ENCODE data around the gene FTO.

Gene FTO

GRCh38 chr16:54110016-54110981 lies 406.3 kb downstream of the FTO start:
- DNase-seq = no peak
- Mint-ChIP-seq H3K4me1 (no peaks in the 10 kb centered on the region), H3K9me3 (no peaks in the 10 kb centered on the region), H3K27me3 (no peaks in the 10 kb centered on the region), H3K4me3 (no peak overlapping the region), H3K27ac (no peak overlapping the region)
- ATAC-seq = no peak

GRCh38 chr16:54112451-54113206 lies 408.7 kb downstream of the FTO start:
- Mint-ChIP-seq H3K27me3 (no peaks in the 10 kb centered on the region), H3K4me3 (no peak overlapping the region), H3K4me1 (no peaks in the 10 kb centered on the region), H3K27ac (no peak overlapping the region), H3K9me3 (no peaks in the 10 kb centered on the region)
- no peak for ATAC-seq
- no peak for DNase-seq

GRCh38 chr16:54115558-54115957 lies 411.6 kb downstream of the FTO start:
- Mint-ChIP-seq H3K27ac (no peak overlapping the region), H3K27me3 (no peaks in the 10 kb centered on the region), H3K4me1 (no peaks in the 10 kb centered on the region), H3K4me3 (no peak overlapping the region), H3K9me3 (no peaks in the 10 kb centered on the region)
- no peak for DNase-seq
- ATAC-seq = no peak

DNA sequence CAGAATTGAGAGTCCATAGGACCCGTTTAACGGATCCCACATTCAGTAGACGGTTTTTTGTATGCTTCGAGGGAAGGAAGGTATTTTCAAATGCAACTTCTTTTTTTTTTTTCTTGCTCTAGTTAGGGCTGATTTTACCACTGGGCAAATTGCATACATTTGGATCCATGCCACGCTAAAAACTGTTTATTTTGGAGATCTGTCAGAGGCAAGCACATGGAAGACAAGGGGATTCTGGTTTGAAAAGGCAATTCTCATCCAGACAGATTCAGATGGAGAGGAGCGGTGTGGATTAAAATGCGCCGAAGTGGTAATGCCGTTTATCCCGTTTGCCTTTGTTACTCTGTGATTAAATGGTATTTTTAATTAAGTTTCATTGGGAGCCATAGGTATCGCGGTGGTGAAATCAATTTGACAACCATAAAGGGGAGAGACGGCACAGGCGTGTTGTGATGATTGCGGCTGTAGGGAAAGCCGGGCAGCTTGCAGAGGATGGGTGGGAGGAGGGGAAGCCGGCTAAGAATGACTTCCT lies 412.2 kb downstream of the FTO start:
- H3K4me3 Mint-ChIP-seq = no peak overlapping the region
- H3K27ac Mint-ChIP-seq = no peak overlapping the region
- ATAC-seq = no peak
- no peak for DNase-seq
- no peaks in the 10 kb centered on the region for H3K4me1 Mint-ChIP-seq
- no peaks in the 10 kb centered on the region for H3K9me3 Mint-ChIP-seq
- H3K27me3 Mint-ChIP-seq = no peaks in the 10 kb centered on the region

GRCh38 chr16:54118846-54119245 lies 414.9 kb downstream of the FTO start:
- ATAC-seq (no peak), DNase-seq (no peak)
- Mint-ChIP-seq H3K27ac (no peak overlapping the region), H3K4me3 (no peak overlapping the region), H3K4me1 (no peaks in the 10 kb centered on the region), H3K27me3 (no peaks in the 10 kb centered on the region), H3K9me3 (peaks cover 0 to 10% of the 10 kb centered on the region in 2 donors)

- ATAC-seq (no peak), DNase-seq (no peak)
- Mint-ChIP-seq H3K27me3 (no peaks in the 10 kb centered on the region), H3K27ac (no peak overlapping the region), H3K4me1 (no peaks in the 10 kb centered on the region), H3K4me3 (no peak overlapping the region), H3K9me3 (peaks cover 0 to 10% of the 10 kb centered on the region in 2 donors)
Observed at GRCh38 chr16:54120846-54121480, 417.0 kb downstream of the FTO start.

DNA sequence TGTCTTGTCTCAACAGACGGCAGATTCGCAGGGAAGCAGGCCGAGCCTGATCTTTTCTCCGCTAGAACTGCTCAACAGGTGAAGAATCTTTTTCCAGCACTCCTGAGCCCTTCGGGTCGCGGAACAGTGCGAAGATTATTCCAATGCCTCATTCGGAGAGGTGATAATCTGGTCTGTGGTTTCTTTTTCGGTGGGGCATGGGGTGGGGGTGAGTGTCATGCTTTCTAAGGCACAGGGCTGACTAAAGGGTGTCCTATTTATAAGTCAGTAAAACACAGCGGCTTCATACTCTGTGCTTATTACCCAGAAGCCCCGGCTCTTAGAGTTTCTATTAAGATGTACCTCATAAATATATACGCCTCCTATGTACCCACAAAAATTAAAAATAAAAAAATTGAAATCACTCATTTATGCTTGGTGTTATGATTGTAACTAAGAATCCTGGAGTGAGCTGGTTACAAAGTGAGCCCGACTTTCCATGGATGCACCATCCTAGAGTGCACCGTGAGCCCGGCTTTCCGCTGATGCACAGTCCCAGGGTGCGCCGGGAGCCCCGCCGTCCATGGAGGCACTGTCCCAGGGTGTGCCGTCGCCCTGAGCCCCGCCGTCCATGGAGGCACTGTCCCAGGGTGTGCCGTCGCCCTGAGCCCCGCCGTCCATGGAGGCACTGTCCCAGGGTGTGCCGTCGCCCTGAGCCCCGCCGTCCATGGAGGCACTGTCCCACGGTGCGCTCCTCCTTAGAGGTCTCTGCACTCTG lies 417.8 kb downstream of the FTO start:
- peaks cover under 1% of the 10 kb centered on the region for H3K4me1 Mint-ChIP-seq
- DNase-seq (no peak), ATAC-seq (no peak)
- H3K9me3 Mint-ChIP-seq = peaks cover 0 to 10% of the 10 kb centered on the region in 2 donors
- peak overlapping the region in 1 of 2 donors; percentile 50 for H3K27ac Mint-ChIP-seq
- no peak overlapping the region for H3K4me3 Mint-ChIP-seq
- no peaks in the 10 kb centered on the region for H3K27me3 Mint-ChIP-seq

DNA sequence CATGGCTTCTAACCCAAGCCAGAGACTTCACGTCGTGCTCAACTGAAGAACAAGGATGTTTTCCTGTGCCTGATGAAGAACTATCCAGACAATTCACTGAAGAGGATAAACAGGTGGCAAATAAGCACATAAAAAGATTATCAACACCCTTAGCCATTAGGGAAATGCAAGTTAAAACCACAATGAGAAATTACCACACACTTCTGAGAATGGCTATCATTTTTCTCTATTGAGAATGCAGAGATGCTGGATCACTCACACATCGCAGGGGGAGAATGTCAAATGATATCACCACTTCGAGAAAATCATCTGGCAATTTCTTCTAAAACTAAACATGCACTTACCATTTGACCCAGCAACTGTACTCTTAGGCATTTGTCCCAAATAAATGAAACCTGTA lies 419.8 kb downstream of the FTO start:
- Mint-ChIP-seq H3K27ac (no peak overlapping the region), H3K4me1 (peaks cover 6% of the 10 kb centered on the region), H3K4me3 (no peak overlapping the region), H3K27me3 (no peaks in the 10 kb centered on the region), H3K9me3 (peaks cover 0 to 10% of the 10 kb centered on the region in 2 donors)
- no peak for ATAC-seq
- no peak for DNase-seq

DNA sequence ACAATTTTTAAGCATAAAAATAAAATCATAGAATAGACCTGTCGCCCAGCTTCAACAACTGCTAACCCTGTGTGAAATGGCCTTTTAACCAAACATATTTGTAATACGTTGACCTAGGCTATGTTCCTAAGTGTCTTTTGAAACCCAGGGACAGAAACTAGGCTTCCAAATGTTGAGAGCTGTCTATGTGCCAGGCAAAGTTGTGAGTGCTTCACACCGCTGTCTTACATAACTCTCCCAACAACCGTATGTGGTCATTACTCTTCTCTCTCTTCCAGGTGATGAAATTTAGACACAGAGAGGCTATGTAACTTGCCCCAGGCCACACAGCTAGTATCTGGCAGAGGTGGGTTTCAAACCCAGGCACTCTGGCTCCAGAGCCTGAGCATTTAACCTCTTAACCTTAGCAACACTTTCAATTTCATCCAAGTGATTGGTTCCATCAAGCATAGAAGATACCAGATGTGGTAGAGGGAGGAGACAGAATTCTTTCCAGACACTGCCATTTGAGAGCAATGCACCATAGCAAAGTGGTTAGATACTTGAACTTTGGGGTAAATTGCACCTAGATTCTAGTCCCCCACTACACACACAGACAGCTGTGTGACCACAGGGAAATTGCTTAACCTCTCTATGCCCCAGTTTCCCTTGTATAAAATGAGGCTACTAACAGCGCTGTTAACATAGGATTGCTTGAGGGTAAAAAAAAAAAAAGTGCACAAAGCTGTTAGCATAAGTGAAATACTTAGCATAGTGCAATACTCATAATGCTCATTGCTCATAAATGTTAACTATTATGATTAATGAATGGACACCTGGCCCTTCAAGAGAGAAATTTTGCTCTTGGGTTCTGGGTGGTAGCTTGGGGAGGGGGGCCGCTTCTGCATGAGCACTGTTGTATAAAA lies 422.0 kb downstream of the FTO start:
- H3K4me1 Mint-ChIP-seq = peaks cover 6% of the 10 kb centered on the region
- DNase-seq (no peak), ATAC-seq (no peak)
- H3K9me3 Mint-ChIP-seq = peaks cover 0 to 13% of the 10 kb centered on the region in 2 donors
- no peak overlapping the region for H3K27ac Mint-ChIP-seq
- H3K4me3 Mint-ChIP-seq = no peak overlapping the region
- H3K27me3 Mint-ChIP-seq = no peaks in the 10 kb centered on the region

- no peak overlapping the region for H3K27ac Mint-ChIP-seq
- no peaks in the 10 kb centered on the region for H3K27me3 Mint-ChIP-seq
- H3K9me3 Mint-ChIP-seq = peaks cover 5 to 22% of the 10 kb centered on the region in 2 donors
- peaks cover 6% of the 10 kb centered on the region for H3K4me1 Mint-ChIP-seq
- no peak overlapping the region for H3K4me3 Mint-ChIP-seq
- no peak for ATAC-seq
- no peak for DNase-seq
Observed at GRCh38 chr16:54126907-54127306, 423.0 kb downstream of the FTO start.

DNA sequence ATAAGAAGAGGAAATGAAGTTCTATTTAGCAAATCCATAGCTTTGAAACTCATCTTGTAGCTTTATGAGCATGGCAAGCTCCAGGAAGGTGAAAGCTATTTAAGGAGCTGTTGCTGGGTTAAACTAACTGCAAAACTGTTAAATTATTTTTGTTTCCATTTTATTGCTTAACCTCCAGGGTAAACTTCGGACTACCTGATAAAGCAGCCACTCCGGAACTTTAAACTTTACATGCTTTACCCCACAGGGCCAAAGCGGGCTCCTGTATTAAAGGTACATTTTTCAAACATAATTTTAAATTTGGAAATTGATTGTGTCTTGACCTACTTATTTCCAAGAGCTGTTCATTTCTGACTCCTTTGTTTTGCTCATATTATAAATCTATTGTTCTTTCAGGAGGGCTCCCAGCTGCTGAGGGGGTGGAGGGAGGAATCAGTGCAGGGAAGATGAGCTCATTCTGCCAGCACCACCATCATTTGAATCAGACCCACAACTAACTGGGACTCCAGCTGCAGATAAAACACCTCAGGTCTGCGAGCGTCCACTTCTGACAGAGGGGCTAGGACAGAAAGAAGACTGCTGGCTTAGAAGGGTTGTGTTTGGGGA lies 424.8 kb downstream of the FTO start:
- Mint-ChIP-seq H3K4me1 (peaks cover 6% of the 10 kb centered on the region), H3K27ac (no peak overlapping the region), H3K27me3 (no peaks in the 10 kb centered on the region), H3K9me3 (peaks cover 5 to 13% of the 10 kb centered on the region in 2 donors), H3K4me3 (no peak overlapping the region)
- DNase-seq = no peak
- ATAC-seq = no peak

- ATAC-seq = no peak
Observed at GRCh38 chr16:54129810-54130209, 425.9 kb downstream of the FTO start.

DNA sequence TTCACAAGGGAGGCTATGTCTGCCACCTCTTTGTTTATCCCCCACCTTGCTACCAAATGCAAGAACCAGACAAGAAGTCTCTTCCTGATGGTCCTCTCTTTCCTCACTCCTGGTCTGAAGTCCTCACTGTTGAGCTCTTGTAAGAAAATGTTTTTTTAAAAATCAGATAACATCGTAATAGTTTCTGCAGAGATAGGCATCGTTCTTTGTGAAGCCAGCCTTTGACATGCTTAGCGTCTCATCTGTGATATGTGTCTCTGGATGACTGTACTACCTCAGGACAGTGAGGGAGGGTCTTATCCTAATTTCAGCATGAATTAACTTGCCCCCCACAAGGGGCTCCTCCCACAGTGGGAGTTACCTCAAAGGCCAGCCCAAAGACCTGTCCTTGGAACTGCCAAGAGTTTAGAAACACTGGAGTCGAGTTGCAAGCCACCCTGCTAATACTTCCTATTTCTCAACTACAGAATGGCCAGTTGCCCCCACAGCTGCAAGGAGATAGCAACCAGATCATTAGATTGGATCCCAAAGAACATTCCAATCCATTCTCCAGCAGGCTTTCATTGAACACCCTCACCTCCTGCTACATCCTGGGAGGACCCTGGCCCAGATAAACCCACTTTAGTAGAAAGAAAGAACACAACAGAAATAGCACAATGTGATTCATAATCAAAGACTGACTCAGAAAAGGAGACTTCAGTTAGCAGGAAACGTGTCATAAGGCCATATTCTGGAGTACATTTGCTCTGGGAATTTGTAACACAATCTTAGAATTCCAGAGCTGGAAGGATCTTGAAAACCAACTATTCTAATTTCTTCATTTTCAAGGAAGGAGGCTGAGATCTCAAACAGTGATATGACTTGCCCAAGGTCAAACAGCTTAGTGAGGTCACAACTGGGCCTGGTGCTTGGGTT lies 431.7 kb downstream of the FTO start:
- no peak for DNase-seq
- Mint-ChIP-seq H3K4me1 (no peaks in the 10 kb centered on the region), H3K9me3 (peaks cover 5 to 13% of the 10 kb centered on the region in 2 donors), H3K27me3 (no peaks in the 10 kb centered on the region), H3K4me3 (no peak overlapping the region), H3K27ac (no peak overlapping the region)
- no peak for ATAC-seq

More at GRCh38 chr16:54129810-54130209, 425.9 kb downstream of the FTO start:
- no peak for DNase-seq
- Mint-ChIP-seq H3K27me3 (no peaks in the 10 kb centered on the region), H3K9me3 (peaks cover 5 to 13% of the 10 kb centered on the region in 2 donors), H3K4me1 (peaks cover 6% of the 10 kb centered on the region), H3K27ac (no peak overlapping the region), H3K4me3 (no peak overlapping the region)
